Muscle layer of colon (tissue), 2 donors: ENCODE results near the gene SUGP1.

ENCODE experiments used
- H3K27ac ChIP-seq: one replicate; pipeline ENCODE4 v1.7.0; 2013; ENCODE audit warnings: low read depth, mild to moderate bottlenecking, low read length, moderate library complexity
- H3K27me3 ChIP-seq, 2 donors: one replicate each; pipeline ENCODE4 v1.7.0; 2013; ENCODE audit warnings: low read length in 2 of 2, mild to moderate bottlenecking in 2 of 2; ENCODE audit not compliant: insufficient read depth in 2 of 2, control insufficient read depth in 1 of 2
- H3K36me3 ChIP-seq: one replicate; pipeline ENCODE4 v1.7.0; 2013; ENCODE audit warnings: mild to moderate bottlenecking, low read length; ENCODE audit not compliant: insufficient read depth
- H3K4me1 ChIP-seq: one replicate; pipeline ENCODE4 v1.7.0; 2013; ENCODE audit warnings: mild to moderate bottlenecking, low read length; ENCODE audit not compliant: insufficient read depth
- H3K4me3 ChIP-seq, 2 donors: one replicate each; pipeline ENCODE4 v1.7.0; 2013; ENCODE audit warnings: low read length in 2 of 2, low read depth in 1 of 2, mild to moderate bottlenecking in 1 of 2, moderate library complexity in 1 of 2
- H3K9ac ChIP-seq: one replicate; pipeline ENCODE4 v1.7.0; 2013; ENCODE audit warnings: low read length
- H3K9me3 ChIP-seq: one replicate; pipeline ENCODE4 v1.7.0; 2013; ENCODE audit warnings: mild to moderate bottlenecking, low read length
- donor health status: abdominal sarcoma.
- donor health status: Adenocarcinoma of cecum.

The SUGP1 gene, protein sequence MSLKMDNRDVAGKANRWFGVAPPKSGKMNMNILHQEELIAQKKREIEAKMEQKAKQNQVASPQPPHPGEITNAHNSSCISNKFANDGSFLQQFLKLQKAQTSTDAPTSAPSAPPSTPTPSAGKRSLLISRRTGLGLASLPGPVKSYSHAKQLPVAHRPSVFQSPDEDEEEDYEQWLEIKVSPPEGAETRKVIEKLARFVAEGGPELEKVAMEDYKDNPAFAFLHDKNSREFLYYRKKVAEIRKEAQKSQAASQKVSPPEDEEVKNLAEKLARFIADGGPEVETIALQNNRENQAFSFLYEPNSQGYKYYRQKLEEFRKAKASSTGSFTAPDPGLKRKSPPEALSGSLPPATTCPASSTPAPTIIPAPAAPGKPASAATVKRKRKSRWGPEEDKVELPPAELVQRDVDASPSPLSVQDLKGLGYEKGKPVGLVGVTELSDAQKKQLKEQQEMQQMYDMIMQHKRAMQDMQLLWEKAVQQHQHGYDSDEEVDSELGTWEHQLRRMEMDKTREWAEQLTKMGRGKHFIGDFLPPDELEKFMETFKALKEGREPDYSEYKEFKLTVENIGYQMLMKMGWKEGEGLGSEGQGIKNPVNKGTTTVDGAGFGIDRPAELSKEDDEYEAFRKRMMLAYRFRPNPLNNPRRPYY

DNA sequence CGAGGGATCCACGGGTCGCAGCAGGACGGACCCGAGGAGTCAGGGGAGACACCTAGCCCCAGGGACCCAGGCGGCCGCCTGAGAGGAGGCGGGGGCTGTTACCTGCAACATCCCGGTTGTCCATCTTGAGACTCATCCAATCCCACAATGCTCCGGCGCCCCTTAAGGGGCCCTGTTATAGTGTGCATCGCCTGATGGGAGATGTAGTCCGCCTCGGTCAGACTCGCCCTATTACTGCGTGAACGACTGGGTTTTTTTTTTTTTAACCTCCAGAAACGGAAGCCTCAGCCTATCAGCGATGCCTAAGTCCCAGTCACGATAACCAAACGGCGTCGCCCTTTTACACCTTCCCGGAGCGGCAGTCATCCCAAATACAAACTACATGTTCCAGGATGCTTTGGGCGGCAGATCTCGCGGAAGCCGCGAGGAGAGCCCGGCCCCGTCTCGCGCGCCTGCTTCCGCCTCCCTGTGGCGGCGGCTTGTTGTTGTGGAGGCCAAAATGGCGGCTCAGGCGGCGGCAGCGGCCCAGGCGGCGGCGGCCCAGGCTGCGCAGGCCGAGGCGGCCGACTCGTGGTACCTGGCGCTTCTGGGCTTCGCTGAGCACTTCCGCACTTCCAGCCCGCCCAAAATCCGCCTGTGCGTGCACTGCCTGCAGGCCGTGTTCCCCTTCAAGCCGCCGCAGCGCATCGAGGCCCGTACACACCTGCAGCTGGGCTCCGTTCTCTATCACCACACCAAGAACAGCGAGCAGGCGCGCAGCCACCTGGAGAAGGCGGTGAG, at the start of gene SUGP1, which contains the start of gene MAU2:
Gene SUGP1 (minus strand): TSS at position 149 of the 780 bp plus-strand sequence. CDS start 13 bp downstream, at position 136.
Gene MAU2 (plus strand): TSS at position 469 of the 780 bp plus-strand sequence. CDS start 31 bp downstream, at position 500.
- H3K27me3 ChIP-seq, result no peaks in the 10 kb centered on the region
- H3K36me3 ChIP-seq, result peaks cover 26% of the 10 kb centered on the region
- H3K4me3 ChIP-seq, result peak within 1 kb of the TSS; percentile 75 to 87
- H3K27ac ChIP-seq, result peak within 1 kb of the TSS; percentile 92
- H3K9ac ChIP-seq, result peak within 1 kb of the TSS; percentile 67
- no peaks in the 10 kb centered on the region for H3K9me3 ChIP-seq
- peaks cover 25% of the 10 kb centered on the region for H3K4me1 ChIP-seq

DNA sequence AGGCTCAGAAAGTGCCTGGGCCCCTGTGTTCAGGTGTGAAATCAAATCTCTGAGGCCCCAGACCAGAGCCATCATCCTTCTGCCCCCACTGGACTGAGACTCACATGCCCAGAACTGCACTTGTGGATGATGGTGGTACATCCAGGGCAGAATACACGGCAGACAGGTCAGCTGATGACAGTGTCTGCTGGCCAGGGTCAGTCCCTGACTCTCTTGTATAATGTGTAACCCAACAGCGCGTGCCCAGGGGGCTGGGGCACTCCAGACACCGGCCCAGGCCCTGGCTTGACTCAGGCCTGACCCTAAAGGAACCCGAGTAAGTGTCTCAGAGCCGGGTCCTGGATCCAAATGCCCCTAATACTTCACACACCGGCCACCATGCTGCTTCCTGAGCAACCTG, 47.8 kb upstream of the SUGP1 start:
- Histone ChIP-seq H3K4me1 (peaks cover 4% of the 10 kb centered on the region), H3K36me3 (no peaks in the 10 kb centered on the region), H3K9ac (no peak overlapping the region), H3K4me3 (no peak overlapping the region), H3K9me3 (no peaks in the 10 kb centered on the region), H3K27ac (no peak overlapping the region), H3K27me3 (no peaks in the 10 kb centered on the region)

DNA sequence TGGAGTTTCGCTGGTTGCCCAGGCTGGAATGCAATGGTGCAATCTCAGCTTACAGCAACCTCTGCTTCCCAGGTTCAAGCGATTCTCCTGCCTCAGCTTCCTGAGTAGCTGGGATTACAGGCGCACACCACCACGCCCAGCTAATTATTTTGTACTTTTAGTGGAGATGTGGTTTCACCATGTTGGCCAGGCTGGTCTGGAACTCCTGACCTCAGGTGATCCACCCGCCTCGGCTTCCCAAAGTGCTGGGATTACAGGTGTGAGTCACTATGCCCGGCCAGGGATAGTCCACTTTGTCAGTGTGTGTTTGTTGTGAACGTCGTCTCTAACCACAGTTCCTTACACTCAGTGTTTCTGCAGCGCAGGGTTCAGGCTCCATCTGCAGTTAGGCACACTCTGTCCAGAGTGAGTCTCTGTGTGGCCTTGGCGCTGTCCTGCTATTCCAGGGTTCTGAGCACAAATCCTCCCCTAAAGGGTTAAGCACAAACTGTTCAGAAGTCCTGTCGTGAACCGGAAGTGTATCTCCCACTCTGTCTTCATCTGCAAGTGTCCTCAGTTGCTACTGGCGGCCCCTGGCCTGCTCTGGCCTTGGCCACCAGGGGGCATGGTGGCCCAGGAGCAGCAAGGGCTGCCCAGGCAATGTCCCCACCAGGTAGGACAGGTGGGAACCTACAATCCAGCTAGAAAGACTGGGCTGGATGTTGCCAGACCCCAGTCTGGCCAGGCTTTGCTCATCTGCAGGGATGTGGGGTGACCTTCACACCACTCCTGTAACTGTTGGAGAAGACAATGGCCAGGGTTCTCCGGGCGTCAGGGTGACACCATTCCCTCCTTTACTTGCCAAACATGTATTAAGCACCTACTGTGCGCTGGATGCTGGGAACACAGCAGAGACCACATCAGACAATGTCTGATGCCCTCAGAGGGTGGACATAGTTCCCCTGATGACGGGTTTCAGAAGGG, 46.4 kb upstream of the SUGP1 start:
- H3K9me3 ChIP-seq, result no peaks in the 10 kb centered on the region
- peaks cover 4% of the 10 kb centered on the region for H3K4me1 ChIP-seq
- H3K4me3 ChIP-seq, result no peak overlapping the region
- no peaks in the 10 kb centered on the region for H3K36me3 ChIP-seq
- no peak overlapping the region for H3K27ac ChIP-seq
- H3K9ac ChIP-seq, result no peak overlapping the region
- no peaks in the 10 kb centered on the region for H3K27me3 ChIP-seq

- H3K27ac ChIP-seq, result no peak overlapping the region
- no peaks in the 10 kb centered on the region for H3K9me3 ChIP-seq
- no peaks in the 10 kb centered on the region for H3K27me3 ChIP-seq
- no peak overlapping the region for H3K9ac ChIP-seq
- no peak overlapping the region for H3K4me3 ChIP-seq
- H3K36me3 ChIP-seq, result peaks cover 13% of the 10 kb centered on the region
- peaks cover 11% of the 10 kb centered on the region for H3K4me1 ChIP-seq
Observed at GRCh38 chr19:19362075-19362474, 41.8 kb upstream of the SUGP1 start.

- no peaks in the 10 kb centered on the region for H3K9me3 ChIP-seq
- peaks cover 23% of the 10 kb centered on the region for H3K36me3 ChIP-seq
- peaks cover 11% of the 10 kb centered on the region for H3K4me1 ChIP-seq
- H3K4me3 ChIP-seq, result no peak overlapping the region
- no peak overlapping the region for H3K27ac ChIP-seq
- H3K9ac ChIP-seq, result no peak overlapping the region
- no peaks in the 10 kb centered on the region for H3K27me3 ChIP-seq
Observed at GRCh38 chr19:19361075-19361594, 40.8 kb upstream of the SUGP1 start.

- H3K36me3 ChIP-seq, result peaks cover 64% of the 10 kb centered on the region
Observed at GRCh38 chr19:19356901-19357566, 36.7 kb upstream of the SUGP1 start.

GRCh38 chr19:19356500-19356899, 36.2 kb upstream of the SUGP1 start:
- Histone ChIP-seq H3K9ac (no peak overlapping the region), H3K27me3 (no peaks in the 10 kb centered on the region), H3K9me3 (no peaks in the 10 kb centered on the region), H3K27ac (no peak overlapping the region), H3K4me1 (peaks cover 7% of the 10 kb centered on the region), H3K4me3 (no peak overlapping the region), H3K36me3 (peaks cover 66% of the 10 kb centered on the region)

More at GRCh38 chr19:19356901-19357566, 36.7 kb upstream of the SUGP1 start:
- Histone ChIP-seq H3K9ac (no peak overlapping the region), H3K27ac (no peak overlapping the region), H3K4me1 (peaks cover 7% of the 10 kb centered on the region), H3K27me3 (no peaks in the 10 kb centered on the region), H3K9me3 (no peaks in the 10 kb centered on the region), H3K4me3 (no peak overlapping the region)

DNA sequence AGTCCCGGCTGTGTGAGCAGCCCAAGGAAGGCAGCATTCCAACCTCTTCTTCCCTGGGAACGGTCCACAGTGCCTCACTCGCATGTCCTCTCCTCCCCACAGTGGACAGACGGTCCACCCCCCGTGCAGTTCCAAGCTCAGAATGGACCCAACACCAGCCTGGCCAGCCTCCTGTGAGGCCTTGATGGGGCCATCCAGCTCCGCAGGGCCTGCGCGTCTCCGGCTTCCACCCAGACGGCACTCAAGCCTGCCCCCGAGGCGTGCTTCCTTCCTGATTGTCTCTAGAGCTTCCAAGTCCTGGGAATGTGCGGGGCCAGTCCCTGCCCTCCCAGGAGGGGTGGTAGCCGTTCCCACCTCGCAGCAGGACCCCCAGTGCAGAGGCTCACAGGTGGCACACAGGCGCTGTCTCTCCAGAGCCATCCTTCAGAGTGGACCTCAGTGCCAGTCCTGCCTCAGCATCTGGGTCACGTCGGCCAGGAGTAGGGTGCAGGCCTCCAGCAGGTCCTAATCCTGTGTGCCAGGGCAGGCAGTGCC, 35.4 kb upstream of the SUGP1 start:
- Histone ChIP-seq H3K4me3 (no peak overlapping the region), H3K9ac (no peak overlapping the region), H3K27ac (no peak overlapping the region), H3K9me3 (no peaks in the 10 kb centered on the region), H3K36me3 (peaks cover 66% of the 10 kb centered on the region), H3K27me3 (no peaks in the 10 kb centered on the region), H3K4me1 (peaks cover under 1% of the 10 kb centered on the region)

DNA sequence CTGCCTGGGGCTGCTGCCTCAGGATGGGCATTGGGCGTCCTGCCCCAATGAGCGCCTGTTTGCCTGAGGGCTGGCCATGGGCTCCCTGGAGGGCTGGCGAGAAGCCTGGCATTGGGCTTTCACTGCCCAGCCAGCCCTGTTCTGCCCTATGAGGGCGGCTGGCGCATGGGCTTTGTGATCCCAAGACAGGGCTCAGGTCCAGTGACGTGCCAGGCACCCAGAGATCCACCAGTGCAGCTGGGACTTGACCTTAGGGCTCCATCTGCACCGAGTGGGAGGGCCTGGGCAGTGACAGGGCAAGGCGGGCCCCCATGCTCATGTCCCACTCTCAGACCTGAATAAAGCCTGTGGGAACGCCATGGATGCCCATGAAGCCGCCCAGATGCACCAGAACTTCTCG, 34.6 kb upstream of the SUGP1 start:
- H3K27me3 ChIP-seq, result no peaks in the 10 kb centered on the region
- no peak overlapping the region for H3K4me3 ChIP-seq
- H3K9me3 ChIP-seq, result no peaks in the 10 kb centered on the region
- no peak overlapping the region for H3K27ac ChIP-seq
- no peak overlapping the region for H3K9ac ChIP-seq
- H3K36me3 ChIP-seq, result peaks cover 66% of the 10 kb centered on the region
- H3K4me1 ChIP-seq, result no peaks in the 10 kb centered on the region

DNA sequence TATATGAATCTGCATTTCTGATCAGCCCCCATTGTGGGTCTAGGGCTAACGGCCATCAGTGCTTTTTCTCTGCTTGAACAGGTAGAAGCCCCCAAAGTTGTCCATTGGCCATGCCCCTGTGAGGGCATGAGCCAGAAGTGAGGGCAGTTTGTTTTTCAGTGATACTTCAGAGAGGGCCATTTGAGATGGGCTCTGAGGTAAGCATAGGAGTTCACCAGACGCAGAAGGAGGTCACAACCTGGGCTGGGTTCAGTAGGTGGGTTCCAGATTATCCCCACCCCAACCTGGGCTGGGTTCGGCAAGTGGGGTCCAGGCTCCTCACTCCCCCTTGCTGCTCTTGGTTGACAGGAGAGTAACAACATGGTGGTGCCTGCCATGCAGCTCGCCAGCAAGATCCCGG, 33.7 kb upstream of the SUGP1 start:
- H3K27me3 ChIP-seq, result no peaks in the 10 kb centered on the region
- no peak overlapping the region for H3K4me3 ChIP-seq
- no peaks in the 10 kb centered on the region for H3K9me3 ChIP-seq
- no peak overlapping the region for H3K27ac ChIP-seq
- no peaks in the 10 kb centered on the region for H3K4me1 ChIP-seq
- H3K9ac ChIP-seq, result no peak overlapping the region
- peaks cover 73% of the 10 kb centered on the region for H3K36me3 ChIP-seq
